ENCODE data around the gene MYO1B. TPM values are rescaled to one million over a fixed set of nuclear protein-coding genes. Genes with fewer than 3 reads are reported as not detected.

Gene MYO1B
- total and polyA plus RNA-seq, 8 donors = 136 to 305 (median 197) TPM

DNA sequence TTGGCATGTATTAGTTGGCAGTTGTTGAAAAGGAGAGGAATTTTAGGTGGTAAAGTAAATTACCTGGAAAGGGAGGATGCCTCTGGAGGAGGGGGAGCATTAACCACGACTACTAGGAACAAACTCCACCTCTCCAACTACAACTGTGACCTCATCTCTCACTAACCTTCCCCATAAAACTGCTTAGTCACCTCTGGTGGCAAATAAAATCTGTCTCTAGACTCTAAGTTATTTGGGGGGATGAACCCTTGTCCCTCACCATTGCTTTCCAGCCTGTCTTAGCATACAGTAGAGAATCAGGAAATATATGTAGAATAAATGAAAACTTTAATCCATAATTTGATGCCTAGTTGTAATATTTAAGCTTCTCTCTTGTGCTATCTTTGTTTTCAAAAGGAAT lies 27.6 kb upstream of the MYO1B start:
- ATAC-seq (peak; percentile 42), DNase-seq (no peak)
- intact Hi-C loops (cut with DNase I) = loop anchor here in 1 of 2 donors (5.0 kb wide), 1 partner anchor 285 kb away; no protein-coding TSS in a partner anchor
- TF ChIP-seq, protein P1, sequence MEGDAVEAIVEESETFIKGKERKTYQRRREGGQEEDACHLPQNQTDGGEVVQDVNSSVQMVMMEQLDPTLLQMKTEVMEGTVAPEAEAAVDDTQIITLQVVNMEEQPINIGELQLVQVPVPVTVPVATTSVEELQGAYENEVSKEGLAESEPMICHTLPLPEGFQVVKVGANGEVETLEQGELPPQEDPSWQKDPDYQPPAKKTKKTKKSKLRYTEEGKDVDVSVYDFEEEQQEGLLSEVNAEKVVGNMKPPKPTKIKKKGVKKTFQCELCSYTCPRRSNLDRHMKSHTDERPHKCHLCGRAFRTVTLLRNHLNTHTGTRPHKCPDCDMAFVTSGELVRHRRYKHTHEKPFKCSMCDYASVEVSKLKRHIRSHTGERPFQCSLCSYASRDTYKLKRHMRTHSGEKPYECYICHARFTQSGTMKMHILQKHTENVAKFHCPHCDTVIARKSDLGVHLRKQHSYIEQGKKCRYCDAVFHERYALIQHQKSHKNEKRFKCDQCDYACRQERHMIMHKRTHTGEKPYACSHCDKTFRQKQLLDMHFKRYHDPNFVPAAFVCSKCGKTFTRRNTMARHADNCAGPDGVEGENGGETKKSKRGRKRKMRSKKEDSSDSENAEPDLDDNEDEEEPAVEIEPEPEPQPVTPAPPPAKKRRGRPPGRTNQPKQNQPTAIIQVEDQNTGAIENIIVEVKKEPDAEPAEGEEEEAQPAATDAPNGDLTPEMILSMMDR (IDR thresholded peaks at IDR 0.05) = no peak
- Histone ChIP-seq H3K27me3 (no peaks in the 10 kb centered on the region), H3K27ac (no peak overlapping the region), H3K36me3 (no peaks in the 10 kb centered on the region), H3K4me1 (peaks cover 13 to 26% of the 10 kb centered on the region in 2 donors), H3K9me3 (no peaks in the 10 kb centered on the region), H3K4me3 (no peak overlapping the region)

DNA sequence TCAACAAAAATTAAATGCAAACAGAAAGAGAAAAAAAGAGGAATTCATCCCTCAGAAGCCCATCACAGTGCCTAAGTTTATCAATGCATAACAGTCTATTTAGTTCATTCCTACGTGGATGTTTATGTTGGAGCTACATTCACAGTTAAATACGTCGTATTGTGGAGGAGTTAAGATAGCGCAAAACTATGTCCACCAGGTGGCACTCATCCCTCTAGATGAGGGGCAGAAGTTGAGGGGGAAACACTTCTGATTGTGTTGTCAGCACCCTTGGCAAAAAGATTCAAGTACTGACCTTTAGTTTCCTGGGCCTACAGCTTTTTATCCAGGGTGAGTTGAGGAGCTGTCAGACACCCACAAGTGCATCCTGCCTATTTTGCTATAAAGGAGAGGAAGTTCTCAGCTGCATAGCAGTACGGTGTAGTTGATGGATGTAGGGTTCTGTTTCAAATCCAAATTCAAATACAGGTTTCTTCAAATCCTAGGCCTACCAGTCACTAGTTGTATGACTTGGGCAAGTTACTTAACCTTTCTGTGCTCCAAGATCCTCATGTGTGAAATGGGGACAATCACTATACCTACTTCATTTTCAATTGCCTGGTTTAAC lies 26.8 kb upstream of the MYO1B start:
- no peaks in the 10 kb centered on the region for H3K27me3 ChIP-seq
- DNase-seq (peak in 2 of 4 donors; percentile 41 to 80), ATAC-seq (peak; percentile 59)
- H3K36me3 ChIP-seq = no peaks in the 10 kb centered on the region
- H3K4me1 ChIP-seq = peaks cover 13 to 26% of the 10 kb centered on the region in 2 donors
- H3K27ac ChIP-seq = peak overlapping the region in 1 of 2 donors; percentile 50
- intact Hi-C loops (cut with DNase I) = loop anchor here in 1 of 2 donors (5.0 kb wide), 1 partner anchor 284 kb away; no protein-coding TSS in a partner anchor
- TF ChIP-seq, protein P1 (IDR thresholded peaks at IDR 0.05) = peak; percentile 54 to 64
- H3K9me3 ChIP-seq = no peaks in the 10 kb centered on the region
- H3K4me3 ChIP-seq = no peak overlapping the region

DNA sequence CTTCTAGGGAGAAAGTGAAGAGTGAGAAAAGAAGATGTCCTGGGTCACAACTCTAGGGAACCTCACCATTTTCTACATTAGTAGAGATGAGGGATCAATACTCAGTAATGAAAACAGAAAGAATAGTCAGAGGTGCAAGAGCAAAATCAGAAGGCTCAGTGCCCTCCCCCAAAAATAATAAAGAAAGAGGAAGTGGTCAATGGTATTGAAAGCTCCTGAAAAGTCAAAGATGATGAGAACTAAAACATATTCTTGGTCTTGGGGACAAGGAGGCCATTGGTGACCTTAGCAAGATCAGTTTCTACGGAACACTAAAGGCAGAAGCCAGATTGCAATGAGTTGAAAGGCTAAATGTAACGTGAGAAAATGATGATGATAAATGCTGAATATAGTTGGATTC lies 24.5 kb upstream of the MYO1B start:
- H3K4me3 ChIP-seq = no peak overlapping the region
- H3K4me1 ChIP-seq = peaks cover 6 to 21% of the 10 kb centered on the region in 2 donors
- intact Hi-C loops (cut with DNase I) = no loop called here
- DNase-seq = no peak
- no peaks in the 10 kb centered on the region for H3K27me3 ChIP-seq
- ATAC-seq = no peak
- TF ChIP-seq, protein P1 (IDR thresholded peaks at IDR 0.05) = no peak
- H3K36me3 ChIP-seq = no peaks in the 10 kb centered on the region
- no peaks in the 10 kb centered on the region for H3K9me3 ChIP-seq
- no peak overlapping the region for H3K27ac ChIP-seq

DNA sequence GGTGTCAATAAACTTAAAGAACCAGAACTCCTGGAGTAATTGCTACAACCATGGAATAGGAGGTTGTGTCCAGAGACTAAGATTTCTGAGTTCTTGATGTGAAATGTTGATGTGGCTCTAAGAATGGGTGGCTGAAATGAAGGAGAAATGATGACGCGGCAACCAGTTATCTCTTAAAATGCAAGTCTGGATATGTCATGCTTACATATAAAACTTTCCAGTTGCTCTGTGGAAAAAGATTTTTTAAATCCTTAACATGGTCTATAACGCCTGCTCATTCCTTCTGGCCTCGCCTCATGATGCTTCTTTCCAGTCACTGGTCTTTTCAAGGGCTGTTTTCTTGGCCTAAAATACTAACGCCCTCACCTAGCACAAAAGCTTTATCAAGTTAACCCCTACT lies 23.5 kb upstream of the MYO1B start:
- Histone ChIP-seq H3K9me3 (no peaks in the 10 kb centered on the region), H3K36me3 (no peaks in the 10 kb centered on the region), H3K27me3 (no peaks in the 10 kb centered on the region), H3K4me3 (no peak overlapping the region), H3K4me1 (peaks cover 0 to 17% of the 10 kb centered on the region in 2 donors), H3K27ac (no peak overlapping the region)
- DNase-seq = no peak
- TF ChIP-seq, protein P1 (IDR thresholded peaks at IDR 0.05) = no peak
- intact Hi-C loops (cut with DNase I) = no loop called here
- no peak for ATAC-seq

DNA sequence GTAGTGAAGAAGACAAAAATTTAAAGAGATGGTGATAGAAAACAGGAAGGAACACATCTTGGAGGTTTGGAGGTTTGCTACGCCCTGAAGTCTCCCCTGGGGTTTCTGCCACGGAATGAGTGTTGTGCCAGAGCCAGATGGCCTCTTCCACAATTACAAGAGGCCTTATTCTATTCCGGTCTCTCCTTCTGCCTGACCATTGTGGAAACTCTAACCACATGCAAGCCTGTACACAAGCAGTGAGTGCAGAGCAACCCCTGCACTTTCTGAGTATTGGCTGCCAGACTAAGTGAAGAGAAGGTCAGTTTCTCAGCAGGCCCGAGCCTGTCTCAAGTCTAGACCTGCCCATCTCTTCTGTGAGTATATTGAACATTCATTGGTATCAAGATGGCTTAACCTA lies 22.7 kb upstream of the MYO1B start:
- TF ChIP-seq, protein P1 (IDR thresholded peaks at IDR 0.05) = no peak
- no peaks in the 10 kb centered on the region for H3K36me3 ChIP-seq
- peaks cover 0 to 11% of the 10 kb centered on the region in 2 donors for H3K4me1 ChIP-seq
- ATAC-seq = no peak
- intact Hi-C loops (cut with DNase I) = no loop called here
- H3K4me3 ChIP-seq = no peak overlapping the region
- no peaks in the 10 kb centered on the region for H3K27me3 ChIP-seq
- H3K9me3 ChIP-seq = no peaks in the 10 kb centered on the region
- DNase-seq = no peak
- H3K27ac ChIP-seq = no peak overlapping the region

Measured in left lung (tissue), 10 donors.